G401.6 (cell line): ENCODE measurements around the gene ZNF648.
"Not testable (repeated sequence)": the region's sequence is repeated elsewhere in the genome, so short reads cannot be mapped to it uniquely, and the experiment has no call there.

Experiments used
- FAIRE-seq: peaks from 2 replicates; lab custom pipeline; 2012; peaks lifted over from hg19 to GRCh38; lab: Jason Lieb, UNC

ZNF648 gene

DNA sequence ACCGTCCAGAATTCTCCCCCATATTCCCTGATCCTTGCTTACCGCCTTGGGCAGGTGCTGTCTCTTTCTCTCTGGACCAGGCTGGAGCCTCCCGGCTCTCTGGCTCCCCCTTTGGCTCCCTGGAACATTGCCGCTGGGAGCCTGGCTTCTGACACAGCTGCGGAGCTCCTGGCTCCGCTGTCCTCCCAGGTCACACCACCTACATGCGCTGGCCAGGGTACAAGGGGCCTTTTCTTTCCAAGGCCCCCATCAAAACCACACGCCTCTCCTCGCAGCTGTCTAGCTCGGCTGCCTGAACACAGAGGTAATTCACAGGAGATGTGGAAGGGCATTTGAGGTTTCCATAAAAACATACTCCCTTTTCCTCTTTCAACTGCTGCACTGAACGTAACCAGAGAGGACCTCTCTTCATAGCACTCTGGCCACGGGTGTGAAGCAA is 7.5 kb upstream of the ZNF648 start:
- no peak for FAIRE-seq

DNA sequence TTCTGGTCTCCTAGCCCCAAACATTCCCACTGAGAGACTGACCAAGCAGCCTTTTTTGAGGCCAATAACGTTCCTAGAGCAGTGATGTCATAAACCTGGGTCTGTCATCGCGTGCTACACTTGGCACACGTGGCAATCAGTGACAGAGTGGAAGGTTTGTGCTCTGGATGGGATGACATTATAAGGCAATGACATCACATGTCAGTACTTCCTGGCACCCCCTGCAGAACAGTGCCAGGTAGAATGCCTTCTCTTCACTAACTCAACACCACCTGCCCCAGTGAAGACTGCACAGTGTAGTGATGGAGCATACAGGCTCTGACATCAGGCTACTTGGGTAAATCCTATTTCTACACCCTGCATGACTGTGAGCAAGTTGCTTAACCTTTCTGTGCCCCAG is 5.4 kb upstream of the ZNF648 start:
- FAIRE-seq: no peak

DNA sequence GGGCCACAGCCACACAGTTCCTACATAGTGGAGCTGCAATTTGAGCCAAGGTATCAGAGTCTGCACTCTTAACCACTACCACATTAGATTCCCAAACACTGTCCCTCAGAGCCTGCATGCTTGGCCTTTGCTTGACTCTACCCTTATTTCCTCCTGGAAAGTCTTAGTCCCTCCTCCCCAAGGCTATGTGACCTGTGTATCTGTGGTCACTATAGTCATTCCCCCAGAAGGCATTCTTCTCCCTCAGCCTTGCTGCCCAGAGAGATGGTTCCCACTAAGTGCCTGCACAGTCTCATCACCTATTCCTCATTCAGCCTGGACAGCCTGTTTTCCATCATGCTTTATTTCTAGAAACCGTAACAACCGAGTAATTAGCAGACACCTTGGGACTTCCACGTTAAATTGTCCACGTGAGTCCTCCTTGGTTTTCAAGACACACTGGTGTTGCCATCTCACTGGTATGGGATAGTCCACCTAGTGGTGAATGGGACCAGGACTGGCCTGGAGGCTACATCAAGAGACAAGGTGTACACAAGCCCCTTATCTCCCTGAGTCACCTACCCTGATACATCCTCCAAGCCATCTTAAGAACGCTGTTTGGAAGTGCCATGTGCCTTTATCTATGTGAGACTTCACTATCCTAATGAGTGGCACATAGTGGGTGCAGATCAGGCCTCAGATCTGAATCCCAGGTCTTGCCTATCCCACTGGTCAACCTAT is 3.8 kb upstream of the ZNF648 start:
- FAIRE-seq: no peak

DNA sequence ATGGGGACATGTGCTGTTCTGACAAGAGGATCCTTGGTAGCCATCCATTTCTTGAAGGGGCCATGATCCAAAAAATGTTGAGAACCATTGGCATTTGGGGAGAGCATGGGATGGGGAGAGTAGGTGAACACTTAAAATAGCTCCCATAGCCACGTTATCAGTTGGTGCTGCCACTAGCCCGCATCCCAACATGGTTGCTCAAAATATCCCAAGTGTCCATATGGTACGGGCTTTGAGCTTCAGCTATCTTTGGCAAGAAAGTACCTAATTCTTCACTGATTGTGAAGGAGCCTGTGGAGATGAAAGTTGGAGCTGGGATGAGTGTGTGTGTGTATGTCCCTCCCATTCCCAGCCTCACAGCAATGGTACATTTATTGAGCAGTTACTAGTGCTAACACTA is 3.1 kb upstream of the ZNF648 start:
- FAIRE-seq: no peak

DNA sequence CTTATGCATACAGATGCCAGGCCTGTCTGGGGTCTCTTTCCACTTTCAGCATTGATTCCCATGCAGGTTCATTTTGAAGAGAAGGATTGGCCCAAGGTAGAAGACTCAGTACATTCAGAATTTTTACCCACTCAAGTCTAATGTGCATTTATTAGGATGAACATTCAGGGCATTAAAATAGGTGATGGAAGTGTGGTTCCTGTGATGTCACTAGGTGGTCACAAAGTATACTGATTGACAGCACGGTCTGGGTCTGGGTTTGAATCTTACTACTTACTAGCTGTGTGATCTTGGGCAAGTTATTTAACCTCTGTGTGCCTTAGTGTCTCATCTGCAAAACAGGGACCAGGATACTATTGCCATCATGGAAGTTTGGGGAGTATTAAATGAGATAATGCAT is 711 bp upstream of the ZNF648 start:
- no peak for FAIRE-seq

DNA sequence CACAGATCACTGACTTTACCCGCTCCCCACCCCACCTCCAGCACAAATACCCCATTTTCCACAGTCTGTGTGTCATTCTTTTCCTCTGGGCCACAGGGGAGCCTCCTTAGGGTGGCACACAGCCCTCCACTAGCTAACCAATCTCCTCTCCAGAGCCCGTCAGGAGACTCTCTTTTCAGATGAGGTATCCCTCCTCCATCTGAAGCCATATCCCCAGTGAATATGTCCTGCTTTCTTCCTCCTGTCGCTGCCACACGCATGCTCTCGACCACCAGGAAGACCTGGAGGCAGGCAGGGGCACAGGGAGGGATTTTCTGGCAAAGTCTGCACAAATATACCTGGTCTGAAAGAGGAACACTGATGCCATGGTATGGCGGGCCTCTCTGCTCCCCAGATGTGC is 635 bp downstream of the ZNF648 start:
- FAIRE-seq: no peak

DNA sequence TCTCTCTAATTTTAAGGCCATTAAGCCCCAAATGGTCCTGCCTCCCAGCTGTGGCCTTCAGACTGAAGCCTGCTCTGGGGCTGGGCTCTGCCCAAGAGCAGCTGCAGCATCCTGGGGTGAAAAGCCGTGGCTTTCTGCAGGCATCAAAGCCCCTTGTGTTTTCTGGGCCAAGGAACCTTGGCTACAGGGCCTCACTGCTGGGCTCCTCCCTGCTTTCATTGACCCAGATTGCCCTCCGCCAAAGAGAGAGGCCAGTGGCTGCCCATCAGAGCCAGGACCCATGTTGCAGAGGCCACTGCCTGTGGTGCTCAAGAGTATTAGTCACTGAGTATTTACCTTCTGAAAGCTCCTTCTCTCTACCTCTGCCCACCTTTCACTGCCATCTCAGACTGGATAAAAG is 1.6 kb downstream of the ZNF648 start:
- FAIRE-seq: no peak

DNA sequence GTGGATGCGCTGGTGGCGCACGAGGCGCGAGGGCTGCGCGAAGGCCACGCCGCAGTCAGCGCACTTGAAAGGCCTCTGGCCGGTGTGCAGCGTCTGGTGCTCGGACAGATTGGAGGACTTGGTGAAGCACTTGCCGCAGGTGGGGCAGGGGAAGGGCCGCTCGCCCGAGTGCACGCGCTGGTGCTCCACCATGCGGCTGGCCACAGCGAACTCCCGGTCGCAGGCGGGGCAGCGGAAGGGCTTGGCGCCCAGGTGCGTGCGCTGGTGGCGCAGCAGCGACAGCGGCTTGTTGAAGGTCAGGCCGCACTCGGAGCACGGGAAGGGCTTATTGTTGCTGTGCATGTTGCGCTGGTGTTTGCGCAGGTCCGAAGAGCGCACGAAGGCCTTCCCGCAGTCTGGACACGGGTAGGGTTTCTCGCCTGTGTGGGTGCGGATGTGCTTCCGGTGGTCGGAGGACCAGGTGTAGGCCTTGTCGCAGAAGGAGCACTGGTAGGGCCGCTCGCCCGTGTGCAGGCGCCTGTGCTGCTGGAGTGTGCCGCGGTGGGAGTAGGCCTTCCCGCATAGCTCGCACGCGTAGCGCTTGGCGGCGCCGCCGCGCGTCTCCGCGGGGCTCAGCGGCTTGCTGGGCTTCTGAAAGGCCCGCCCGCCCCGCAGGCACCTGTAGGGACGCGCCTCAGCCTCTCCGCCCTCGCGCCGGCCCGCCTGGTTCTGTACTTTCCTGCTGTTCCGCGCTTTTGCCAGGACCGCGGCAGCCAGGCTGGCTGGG is 4.7 kb downstream of the ZNF648 start:
- FAIRE-seq: no peak

DNA sequence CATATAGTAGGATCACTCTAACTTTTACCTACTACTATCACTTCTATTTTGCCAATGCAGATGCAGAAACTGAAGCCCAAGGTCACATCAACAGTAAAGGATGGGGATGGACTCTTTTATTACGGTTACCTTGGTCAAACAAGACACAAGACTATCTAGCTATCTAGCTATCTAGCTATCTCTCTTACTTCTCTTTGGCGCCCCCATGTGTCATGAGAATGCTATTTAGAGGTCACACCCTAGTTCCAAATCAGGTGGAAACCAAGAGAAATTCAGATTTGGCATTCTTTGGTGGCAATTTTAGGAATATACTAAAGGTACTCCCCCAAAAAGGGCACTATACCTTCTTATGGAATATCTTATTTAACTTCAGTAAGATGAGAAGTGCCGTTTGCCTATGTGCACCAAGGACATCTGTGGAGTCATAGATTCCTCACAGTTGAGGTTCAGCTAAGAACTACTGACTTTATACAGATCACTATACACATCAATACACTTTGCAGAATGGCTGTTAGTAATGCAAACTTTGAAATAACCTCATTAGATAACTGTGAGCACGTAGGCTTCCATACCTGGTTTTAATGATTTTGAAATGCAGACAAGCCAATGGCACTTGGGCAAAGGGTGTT is 6.7 kb downstream of the ZNF648 start:
- no peak for FAIRE-seq

DNA sequence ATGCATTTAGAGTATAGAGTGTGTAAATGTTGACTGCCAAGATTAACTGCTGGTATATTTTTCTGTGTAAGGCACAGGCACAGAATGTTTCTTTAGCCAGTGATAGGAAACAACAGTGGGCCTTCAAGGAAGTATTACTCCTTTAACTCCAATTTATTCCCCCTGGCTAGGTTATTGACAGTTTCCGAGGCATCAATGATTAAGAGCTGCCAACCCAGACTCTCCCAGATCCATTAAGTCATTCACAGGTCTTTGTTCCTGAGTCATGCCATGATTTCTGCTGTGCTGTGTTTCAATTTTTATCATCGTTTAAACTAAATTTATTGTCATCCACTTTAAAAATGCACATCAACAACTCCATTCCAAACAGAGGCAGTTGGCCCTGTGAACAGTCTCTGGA is 9.2 kb downstream of the ZNF648 start:
- FAIRE-seq: no peak

DNA sequence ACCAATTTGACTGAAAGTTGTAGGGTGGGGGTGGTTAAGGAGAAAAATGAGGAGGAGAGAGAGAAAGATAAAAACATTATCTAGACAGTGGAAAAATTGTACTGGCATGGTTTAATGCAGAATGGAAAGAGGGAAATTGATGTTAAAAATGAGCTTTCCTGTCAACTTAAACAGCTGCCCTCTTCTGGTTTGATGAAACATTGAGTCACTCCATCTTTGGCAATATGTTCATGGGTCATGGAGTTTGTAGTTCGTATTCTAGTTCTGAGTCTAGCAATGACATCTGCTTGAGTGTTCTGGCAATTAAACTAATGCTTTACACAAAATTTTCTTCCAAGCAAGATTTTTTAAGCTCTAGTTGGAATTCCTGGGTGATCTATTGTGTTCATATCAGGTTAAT is 9.6 kb downstream of the ZNF648 start:
- no peak for FAIRE-seq

DNA sequence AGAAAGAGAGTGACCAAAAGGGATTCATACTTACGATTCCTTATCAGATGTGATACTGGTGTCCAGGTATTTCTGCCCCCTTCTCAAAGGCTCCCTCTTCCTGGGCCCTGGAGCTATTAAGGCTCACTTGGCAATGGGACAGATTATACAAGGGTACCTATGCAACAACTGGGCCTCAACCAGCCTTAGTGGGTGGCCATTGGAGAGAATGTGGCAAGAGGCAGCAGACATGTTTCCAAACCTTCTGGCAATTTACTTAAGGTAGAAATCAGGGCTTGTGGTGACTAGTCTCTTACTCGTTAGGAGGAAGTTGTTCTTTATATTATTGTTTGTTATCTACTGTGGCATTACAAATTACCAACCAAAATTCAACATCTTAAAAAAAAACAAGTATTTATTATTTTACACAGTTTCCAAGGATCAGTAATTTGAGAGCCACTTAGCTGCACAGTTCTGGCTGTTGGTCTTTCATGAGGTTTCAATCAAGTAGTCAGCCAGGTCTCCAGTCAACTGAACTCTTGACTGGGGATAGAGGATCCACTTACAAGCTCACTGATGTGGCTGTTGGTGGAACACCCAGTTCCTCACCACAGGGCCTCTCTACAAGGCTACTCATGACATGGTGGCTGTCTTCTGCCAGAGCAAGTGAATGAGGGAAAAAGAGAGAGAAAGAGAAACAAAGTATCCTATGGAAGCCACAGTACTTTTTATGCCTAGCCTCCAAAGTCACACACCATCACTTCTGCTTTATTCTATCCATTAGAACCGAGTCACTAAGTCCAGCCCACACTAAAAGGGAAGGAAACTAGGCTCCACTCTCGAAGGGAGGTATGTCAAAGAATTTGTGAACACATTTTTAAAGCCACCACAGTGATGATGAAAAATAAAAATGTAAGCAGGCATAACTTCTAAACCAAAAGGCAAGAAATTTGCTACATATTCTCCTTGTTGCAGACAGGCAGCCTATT is 10.7 kb downstream of the ZNF648 start:
- no peak for FAIRE-seq

DNA sequence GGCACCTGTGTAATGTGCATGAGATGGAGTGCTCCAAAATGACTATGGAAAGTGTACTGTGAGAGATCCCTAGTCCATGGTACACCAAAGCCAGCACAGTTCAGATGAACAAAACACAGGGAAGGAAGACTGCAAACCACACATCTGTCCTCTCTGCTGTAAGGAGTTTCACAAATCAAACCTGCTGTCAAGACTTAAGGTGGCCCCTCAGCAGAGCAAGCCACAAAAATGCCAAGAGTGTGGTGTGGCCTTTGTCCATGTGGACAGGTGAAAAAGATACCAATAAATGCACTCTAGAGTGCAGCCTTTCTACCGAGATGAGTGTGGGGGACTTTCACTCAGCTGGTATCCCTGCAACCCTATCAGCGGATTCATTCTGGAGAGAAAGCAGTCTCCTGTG is 12.9 kb downstream of the ZNF648 start:
- no peak for FAIRE-seq

DNA sequence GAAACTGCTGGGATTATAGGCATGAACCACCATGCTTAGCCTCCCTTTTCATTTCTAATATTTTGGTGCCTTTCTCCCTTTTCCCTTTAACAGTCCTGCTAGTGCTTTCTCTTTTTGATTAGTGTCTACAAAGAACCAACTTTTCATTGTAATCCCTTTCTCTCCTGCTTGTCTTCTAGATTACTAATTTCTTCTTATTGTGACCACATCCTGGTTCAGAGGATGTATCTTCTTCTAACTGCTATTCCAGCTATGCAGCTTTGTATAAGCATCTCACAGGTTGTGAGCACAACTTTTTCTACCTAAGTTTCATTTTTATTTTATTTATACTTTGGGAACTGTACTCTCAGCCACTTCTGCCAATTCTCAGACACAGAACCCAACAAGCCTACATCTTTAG is 14.7 kb downstream of the ZNF648 start:
- no peak for FAIRE-seq

DNA sequence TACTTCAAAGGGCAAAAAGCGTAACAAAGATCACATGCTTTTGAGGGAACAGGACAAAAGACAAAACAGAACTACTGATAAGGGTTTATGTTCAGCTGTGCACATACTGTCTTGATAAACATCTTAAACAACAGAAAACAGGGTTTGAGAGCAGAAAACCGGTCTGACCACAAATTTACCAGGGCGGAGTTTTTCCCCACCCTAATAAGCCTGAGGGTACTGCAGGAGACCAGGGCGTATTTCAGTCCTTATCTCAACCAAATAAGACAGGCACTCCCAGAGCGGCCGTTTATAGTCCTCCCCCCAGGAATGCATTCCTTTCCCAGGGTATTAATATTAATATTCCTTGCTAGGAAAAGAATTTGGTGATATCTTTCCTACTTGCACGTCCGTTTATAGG is 16.0 kb downstream of the ZNF648 start:
- not testable (repeated sequence) for FAIRE-seq

DNA sequence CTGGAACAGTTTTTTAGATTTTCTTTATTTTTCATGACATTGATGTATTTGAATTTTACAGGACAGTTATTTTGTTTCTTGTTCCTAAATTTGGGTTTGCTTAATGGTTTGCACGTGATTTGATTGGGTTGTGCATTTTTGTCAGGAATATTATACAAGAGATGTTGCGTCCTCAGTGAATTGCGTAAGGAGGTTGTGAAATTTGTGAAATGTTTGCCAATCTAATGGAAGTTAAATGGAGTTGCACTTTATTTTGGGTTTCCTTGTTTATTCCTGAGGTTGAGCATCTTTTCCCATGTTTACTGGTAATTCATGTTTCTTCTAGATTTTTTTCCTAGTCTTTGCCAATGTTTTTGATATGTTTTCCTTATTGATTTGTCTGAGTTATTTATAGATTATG is 19.9 kb downstream of the ZNF648 start:
- no peak for FAIRE-seq

DNA sequence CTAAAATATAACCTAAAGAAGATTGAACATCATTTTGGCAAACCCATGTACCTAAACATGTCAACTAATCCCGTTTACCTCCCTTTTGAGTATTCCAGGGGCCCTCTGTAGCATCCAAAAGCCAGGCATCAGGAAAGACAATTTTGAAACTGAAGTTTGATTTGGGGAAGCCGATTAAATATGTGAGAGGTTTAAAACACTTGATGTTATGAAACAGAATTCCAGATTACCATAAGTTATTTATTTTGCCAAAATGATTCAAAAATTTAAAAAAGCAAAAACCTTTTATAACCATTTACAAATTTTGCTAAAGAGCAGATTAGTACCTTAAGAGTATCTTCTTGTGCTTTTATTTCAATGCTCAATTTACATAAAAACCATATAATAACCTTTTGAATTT is 23.3 kb downstream of the ZNF648 start:
- FAIRE-seq: peak; percentile 25

DNA sequence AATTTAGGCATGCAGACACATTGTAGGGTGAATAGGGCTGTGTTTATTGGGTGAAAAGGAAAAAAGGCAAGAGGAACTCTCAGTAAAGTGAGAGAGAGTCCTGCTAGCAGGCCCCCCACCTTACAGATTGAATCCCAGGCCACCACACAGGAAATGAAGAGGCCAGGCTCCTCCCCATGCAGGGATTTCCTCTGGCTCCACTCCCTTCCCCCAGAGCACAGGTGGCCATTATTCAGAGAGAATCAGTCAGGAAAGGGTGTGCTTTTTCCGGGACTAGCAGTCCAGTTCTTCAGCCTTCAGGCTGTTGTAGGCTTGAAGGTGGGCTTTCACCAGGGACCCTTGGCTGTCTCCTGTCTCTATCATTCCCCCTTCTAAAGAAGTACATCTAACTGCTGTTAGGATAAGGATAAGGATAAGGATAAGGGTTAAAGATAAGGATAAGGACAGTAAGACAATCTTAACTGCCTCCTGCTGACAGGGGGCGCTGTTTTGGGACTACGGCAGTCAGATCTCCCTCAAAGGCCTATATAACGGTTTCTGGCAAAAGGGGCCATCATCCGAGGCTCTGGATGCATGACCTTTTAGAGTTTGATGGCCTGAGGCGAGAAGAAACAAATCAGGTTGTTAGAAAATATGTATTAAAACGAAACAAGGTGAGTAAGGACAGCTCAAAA is 26.3 kb downstream of the ZNF648 start:
- FAIRE-seq: no peak

DNA sequence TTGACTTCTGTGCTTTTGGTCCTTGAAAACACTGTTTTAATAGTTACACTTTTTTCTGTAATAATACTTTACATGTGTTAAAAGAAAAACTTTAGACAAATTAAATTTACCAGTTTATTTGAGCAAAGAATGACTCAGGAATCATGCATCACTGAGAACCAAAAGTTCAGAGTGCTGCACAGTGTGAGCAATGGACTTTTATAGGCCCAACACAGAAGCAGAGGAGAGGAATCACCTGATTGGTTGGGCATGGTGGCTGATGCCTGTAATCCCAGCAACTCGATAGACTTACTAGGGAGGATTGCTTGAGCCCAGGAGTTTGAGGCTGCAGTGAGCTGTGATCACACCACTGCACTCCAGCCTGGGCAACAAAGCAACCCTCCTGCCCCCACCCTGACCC is 29.3 kb downstream of the ZNF648 start:
- FAIRE-seq: no peak

DNA sequence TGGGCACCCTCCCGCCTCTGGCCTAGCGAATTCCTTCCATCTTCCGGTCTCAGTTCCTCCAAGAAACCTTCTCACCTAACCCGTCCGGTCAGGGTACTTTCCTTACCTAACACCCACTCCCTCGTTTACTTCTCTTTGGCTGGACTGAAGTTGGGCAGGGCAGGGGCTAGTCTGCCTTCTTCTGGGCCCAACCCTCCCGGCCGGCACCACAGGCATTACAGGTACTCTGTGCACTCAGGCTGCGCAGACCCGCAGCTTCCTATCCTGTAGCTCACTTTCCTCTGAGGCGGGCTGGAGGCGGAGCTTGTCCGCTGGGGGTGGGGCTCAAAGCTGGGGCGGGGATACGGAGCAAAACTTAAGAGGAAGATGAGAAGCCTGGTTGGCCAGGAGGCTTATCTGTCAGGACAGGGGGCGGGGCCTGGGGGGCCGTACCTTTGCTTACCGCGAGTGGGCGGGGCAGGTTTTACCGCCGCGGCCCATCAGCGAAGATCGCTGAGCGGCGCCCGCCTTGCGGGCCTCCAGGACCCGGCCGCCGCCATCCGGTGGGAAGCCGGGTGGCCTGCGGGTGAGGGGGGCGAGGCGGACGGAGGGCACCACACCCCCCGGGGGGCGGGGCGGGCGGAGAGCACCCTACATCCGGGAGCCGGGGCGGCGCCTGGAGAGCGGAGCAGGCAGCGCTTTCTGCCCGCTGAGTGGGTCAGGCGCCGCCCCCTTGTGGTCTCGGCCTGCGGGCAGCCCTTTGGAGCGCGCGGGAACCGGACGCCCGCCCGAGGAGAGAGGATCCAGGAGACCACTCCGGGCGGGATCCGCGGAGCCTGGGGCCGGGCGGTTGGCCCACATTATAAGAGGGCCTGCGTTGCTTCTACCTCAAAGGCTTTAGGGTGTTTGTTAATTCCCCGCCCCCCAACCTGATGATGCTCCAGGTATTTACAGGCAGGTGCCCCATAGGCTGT is 31.9 kb downstream of the ZNF648 start:
- peak; percentile 72 for FAIRE-seq

DNA sequence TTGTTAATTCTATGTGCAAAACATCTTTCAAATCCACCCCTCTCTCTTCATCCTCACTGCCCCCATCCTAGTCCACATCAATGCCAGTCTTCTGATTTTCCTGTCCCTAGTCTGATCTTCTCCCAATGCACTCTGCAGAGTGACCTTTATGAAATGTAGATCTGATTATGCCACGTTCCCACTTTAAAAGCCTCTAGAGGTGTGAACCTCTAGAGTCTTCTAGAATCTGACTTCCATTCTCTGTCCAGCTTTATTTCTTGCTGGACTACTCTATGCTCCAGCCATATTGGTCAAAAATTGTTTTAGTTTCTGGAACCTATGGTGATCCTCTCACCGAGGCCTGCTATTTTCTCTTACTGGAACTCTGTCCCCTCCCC is 32.5 kb downstream of the ZNF648 start:
- FAIRE-seq: no peak
